Mesenteric fat pad (tissue), 1 donor: ENCODE results near the gene MRPS9. TPM values are rescaled to one million over a fixed set of nuclear protein-coding genes. Genes with fewer than 3 reads are reported as not detected.

ENCODE experiments used
- DNase-seq: peaks from one replicate; pipeline ENCODE4 v3.0.0-alpha.2; 2020; ENCODE audit warnings: low spot score
- total RNA-seq: library from RNA; stranded (reverse); fragmentation: NEBNext Ultra II Directional; extraction: Animal tissue kit (Norgen Biotek cat#: 25700); gene quantifications from one replicate; pipeline ENCODE4 v1.2.1, GENCODE V29; 2021
- donor health status: DM: yes; HTN: yes; CAD: no.

The MRPS9 gene
- total RNA-seq, 1 donor from 2014 or later = 13.8 TPM

DNA sequence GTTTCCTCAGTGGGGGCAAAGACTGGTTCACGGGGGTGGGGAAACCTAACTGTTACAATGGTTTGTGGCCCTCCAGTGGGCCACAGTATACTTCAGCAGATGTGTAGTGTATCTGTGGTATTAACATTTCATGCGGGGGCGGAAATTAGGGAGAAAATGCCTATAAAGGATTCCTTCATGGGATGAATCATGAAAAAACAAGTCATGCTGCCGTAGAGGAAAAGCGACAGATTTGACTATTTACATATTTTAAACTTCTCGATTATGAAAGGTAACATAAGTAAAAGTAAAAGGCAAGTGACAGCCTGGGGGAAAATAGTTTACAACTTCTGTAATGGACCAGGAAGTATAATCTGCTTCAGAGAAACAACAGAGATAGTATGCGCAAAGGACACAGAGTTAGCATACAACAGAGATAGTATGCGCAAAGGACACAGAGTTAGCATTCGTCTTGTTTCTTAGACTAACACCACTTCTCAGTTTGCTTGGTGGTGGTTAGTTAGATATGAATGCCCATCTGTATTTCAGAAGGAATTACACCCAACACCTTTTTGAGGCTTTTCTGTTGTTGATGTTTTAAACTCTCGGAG lies 41.1 kb downstream of the MRPS9 start:
- DNase-seq = no peak

GRCh38 chr2:105080461-105080860 lies 42.6 kb downstream of the MRPS9 start:
- no peak for DNase-seq

DNA sequence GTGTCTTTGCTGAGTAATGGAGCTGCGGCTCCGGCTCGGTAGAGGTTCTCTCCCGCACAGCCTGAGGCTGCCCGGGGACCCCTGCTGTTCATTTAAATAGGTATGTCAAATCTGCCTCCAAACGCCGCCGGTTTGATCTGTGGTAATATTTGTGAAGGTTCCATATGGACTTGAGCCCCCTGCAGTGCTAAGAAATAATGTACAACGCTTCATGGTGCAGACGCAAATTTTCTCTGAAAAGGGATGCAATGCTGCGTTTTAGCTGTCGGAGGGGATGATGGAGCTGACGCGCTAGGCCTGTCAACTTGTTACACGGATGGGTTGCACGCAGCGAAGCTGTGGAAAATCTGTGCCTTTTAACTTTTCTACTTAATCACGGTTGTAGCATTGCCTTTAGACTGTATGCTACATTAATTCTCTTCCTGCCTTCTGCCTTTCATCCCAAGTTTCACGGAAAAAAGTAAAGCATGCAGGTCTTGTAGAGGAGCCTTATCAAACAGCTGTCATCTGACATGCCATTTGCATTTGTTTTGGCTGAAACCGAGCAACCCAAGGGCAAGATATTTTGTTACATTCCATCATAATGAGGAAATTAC lies 43.2 kb downstream of the MRPS9 start:
- DNase-seq = no peak

- DNase-seq = no peak
Observed at GRCh38 chr2:105082107-105082506, 44.2 kb downstream of the MRPS9 start.

DNA sequence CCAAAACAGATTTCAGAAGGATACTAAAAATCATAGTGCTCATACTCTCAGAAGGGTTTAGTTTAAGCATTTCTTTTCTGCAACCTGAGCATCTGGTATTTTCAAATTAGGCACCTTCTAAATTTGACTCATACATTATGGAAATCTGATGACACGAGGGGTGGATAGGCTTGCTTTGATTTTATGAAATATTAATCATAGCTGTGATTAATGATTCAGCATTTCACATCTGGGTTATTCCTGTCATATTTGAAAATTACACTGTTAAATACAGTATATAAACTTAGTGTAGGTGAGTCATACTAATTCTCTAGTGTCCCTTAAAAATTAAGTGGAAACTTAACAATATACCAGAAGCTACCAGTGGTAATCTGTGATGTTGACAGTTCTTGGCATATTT lies 47.7 kb downstream of the MRPS9 start:
- DNase-seq = no peak

DNA sequence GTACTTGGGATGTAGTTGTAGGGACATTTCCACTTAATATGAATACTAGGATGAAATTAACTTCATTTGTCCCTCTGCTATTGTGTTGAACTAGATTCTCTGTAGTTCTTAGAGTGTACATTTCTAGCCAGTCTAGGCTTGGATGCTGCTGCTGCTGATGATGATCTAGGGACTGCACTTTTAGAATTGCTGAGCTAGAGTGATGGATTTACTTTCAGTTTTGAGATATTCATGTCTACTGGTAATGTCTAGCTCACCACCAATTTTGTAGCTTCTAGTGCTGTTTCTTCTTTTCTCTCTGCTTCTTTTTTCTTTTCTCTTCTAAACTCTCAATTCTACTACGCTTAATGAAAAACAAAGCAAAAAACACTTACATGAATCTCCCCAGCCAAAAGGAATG lies 49.4 kb downstream of the MRPS9 start:
- DNase-seq = no peak

- DNase-seq = no peak
Observed at GRCh38 chr2:105090091-105090490, 52.2 kb downstream of the MRPS9 start.

DNA sequence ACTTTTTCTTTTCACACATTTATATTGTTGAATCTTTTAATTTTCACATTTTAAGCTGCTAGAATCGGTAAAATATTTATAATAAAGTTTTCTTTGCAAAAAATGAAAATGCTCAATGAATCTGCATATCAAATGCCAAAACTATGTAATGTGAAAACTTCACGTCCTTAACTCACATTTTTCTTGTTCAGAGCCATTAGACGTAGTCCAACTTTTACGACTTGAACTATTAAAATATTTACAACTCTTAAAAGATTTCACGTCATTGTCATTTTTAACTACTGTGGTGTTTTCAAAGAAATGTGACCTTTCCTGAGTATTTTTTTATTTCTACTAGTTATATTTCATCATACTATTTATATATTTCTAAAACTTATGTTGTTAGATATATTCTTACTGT lies 54.9 kb downstream of the MRPS9 start:
- no peak for DNase-seq

- DNase-seq = no peak
Observed at GRCh38 chr2:105099153-105099552, 61.3 kb downstream of the MRPS9 start.

DNA sequence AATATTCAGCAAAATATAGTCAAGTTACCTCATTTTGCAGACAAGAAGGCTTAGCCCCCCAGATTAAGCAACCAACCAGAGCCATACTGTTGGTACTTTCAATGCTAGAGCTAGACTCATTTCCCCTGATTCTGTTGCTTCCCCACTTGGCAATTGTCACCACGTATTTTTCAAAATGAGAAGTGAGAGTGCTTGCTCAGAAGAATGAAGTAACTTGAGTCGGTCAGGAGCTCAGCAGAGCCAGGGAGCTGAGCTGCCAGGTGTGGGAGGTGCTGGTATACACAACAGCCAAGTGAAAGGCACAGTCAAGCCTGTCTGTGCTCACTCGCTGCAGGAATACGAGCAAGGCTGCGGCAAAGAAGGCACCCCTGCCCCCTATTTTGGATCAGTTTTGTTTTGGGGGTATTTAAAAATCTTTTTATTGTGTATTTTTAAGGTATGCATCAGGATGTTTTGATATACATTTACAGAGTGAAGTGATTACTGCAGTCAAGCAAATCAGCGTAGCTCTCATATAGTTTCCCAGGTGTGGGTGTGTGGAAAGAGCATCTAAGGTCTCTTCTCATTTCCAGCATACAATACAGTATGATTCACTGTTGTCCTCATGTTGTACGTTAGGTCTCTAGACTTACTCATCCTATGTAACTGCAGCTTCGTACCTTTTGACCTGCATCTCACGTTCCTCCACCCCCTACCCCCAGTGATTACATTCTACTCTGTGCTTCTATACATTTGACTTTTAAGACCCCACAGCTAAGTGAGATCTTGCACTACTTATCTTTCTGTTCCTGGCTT lies 62.4 kb downstream of the MRPS9 start:
- no peak for DNase-seq

DNA sequence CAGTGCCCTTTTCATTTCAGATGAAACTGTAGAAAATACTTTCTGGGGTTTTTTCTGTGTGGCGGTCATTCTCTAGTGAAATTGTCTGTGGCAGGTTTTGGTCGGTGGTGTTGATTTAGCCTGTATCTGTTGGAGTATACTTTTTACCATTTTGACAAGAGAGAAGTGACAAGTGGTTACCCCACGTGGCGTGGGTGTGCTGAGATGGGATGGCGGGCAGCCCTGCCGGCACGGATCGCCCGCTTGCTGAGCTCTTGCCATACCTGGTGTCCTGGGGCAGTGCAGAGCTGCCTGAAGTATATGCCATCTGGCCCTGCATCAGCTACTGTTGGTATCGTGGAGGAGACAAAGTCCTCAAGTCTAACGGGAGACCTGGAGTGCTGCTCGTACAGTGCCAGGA lies 64.1 kb downstream of the MRPS9 start:
- DNase-seq = no peak

DNA sequence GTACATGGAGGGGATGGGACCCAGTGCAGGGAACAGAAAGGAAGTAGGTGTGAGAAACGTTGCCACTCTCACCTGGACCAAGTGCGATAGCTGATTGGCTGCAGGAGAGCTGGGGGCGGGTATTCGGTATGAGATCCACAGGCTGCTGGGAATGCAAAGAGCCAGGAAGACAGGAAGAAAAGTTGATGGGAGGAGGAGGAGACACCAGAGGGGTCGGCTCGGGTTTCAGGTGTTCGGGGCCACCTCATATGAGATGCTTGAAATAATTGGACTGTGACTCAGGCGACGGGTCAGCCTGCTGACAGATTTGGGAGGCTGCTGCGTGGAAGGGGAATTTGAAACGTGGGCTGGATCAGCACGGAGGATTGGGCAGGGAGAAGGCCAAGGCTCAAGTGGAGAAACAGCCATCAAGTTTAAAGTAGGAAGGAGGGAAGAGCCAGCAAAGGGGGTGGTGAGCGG lies 65.1 kb downstream of the MRPS9 start:
- no peak for DNase-seq

DNA sequence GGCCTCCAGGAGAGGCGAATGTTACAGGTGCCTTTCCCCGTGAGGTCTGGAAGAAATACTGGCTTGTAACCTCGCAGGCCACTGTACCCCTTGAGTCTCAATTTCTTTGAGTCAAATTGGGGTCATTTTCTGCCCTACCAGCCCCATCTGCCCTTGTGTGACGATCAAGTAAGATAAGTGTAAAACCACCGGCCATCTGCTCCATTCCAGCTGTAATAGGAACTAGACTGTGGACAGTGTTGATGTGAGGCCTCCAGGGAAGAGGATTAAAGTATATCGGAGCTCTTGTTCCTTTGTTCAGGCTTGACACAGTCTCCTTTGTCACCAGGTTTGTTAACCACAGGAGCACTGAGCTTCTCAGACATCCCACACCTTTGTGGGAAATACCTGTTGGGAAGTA lies 65.6 kb downstream of the MRPS9 start:
- no peak for DNase-seq

DNA sequence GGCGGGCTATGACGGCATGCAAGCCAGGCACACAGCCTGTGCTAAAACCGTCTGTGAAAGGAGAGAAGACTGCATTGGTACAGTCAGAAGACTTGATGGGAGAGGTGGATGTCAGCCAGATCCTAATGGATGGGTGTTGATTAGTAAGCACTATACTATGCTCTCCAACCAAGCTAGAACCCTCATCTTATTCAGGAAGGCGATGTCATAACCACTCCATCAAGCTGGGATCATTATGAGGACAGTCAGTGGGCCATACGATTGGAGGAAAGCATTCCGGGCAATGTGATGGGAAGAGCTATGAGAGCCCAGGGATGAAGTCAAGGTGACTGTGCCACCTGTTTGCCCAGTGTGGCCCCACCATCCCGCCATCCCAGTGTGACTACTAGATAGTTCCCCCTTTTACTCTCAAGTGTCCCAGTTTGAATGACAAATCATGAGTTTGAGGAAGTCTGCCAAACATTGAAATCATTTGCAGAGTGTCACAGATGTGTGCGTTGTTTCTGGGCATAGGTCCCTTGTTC lies 66.4 kb downstream of the MRPS9 start:
- no peak for DNase-seq

DNA sequence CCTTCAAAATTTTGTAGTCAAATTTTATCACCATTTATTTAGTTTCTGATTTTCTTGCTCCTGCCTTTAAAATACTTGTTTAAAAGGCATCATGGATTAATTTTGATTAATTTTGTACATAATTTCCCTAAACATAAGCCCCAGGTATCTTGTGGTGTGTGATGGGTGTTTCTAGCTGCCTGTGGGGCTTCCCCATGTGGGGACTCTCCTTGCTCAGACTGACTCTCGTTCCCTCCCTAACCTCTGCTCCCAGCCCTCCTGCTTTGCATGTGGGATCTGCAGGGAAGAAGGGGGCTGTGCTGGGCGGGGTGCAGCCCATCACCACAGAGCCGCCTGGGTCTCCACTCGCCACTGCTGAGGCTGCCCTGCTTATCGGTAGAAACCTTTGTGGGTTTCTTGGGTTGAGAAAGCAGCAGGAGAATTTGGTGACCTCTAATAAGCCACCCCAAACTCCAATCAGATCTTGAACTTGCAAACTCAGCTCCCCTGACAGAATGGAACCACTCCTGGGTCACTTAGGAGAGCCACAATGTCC lies 72.5 kb downstream of the MRPS9 start:
- no peak for DNase-seq

DNA sequence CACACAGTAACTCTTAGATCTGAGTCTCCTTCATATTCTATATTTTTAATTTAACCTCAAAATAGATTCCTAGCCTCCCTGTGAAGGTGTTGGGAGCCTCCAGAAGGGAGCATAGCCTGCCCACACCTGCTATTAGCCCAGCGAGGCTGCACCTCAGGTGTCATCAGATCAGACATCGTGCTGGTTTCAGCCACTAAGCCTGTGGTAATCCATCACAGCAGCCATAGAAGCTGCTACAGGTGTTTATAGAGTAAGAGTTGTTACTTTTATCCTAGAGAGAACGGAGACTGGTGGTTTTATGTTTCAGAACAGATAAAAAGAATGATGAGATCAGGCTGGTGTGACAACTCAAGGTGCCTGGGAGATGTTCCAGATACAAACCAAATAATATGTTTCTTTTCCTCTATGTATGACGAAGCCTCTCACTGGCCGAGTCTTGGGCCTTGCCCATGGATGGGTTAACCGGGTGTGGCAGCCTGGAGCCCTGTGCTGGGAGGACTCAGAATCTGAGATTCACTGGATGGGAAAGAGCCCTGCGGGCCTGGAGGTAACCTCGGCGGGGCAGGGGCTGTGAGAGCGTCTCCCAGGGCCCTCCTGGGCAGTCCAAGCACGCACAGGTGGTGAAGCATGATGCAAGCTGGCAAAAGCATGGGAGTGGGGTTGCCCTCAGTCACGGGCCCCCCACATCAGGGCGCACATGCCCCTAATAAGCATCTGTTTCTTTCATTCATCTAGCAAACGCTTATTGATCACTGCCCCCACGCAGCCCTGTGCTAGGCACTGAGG lies 73.7 kb downstream of the MRPS9 start:
- DNase-seq = no peak

DNA sequence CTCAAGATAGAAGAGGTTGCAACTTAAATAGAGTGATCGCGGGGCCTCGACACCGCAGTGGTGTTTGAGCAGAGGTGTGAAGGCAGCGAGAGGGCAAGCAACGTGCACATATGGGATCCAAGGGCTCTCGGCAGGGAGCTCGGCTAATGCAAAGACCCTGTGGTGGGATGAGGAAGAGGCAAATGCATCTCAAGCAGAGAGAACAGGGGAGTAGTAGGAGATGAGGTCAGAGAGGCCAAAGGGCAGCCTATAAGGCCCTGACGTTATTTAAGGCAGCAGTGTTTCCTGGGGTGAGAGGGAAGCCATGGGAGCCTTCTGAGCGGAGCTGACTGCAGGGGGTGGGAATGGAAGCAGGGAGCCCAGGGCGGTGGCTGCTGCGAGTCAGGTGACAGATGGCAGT lies 74.5 kb downstream of the MRPS9 start:
- DNase-seq = no peak

- DNase-seq = no peak
Observed at GRCh38 chr2:105113616-105114291, 75.9 kb downstream of the MRPS9 start.

- DNase-seq = no peak
Observed at GRCh38 chr2:105114551-105114950, 76.7 kb downstream of the MRPS9 start.

DNA sequence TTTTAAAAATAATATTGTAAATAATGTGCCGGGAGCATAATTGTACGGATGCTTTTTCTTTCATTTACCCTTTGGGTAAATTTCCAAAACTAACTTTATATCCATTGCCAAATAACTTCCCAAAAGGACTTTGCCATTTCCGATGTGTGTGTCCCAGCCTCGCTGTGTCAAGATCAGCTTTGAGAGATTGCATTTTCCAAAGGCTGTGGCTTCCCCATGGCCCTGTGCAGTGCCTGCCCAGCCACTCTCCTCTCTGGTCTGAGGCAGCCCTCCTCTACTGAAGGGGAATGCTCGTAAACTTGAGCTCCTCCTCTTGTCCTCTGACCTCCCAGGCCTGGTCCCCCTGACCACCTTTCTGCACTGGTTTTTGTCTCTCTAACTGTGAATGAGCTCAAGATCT lies 78.5 kb downstream of the MRPS9 start:
- DNase-seq = no peak

GRCh38 chr2:105117565-105117964 lies 79.7 kb downstream of the MRPS9 start:
- no peak for DNase-seq
